Neural progenitor cell (in vitro differentiated cells): ENCODE data around the gene NOSTRIN. TPM values are rescaled to one million over a fixed set of nuclear protein-coding genes. Genes with fewer than 3 reads are reported as not detected.

ENCODE experiments used
- DNase-seq: peaks from one replicate; pipeline ENCODE4 v3.0.0-alpha.2; 2016; ENCODE audit warnings: low spot score
- H2AFZ ChIP-seq: fragments of 200-600 bp; sonication (generic); replicated peaks from 2 replicates; pipeline ENCODE4 v1.6.1; 2016; ENCODE audit warnings: antibody characterized with exemption
- H3F3A ChIP-seq: fragments of 200-600 bp; sonication (generic); 2 replicates; pipeline ENCODE4 v1.6.1; 2016; ENCODE audit warnings: antibody characterized with exemption, low read depth
- H3K27ac ChIP-seq: fragments of 200-600 bp; sonication (generic); 2 replicates; pipeline ENCODE4 v1.5.1; 2016; ENCODE audit warnings: mild to moderate bottlenecking
- H3K27me3 ChIP-seq: fragments of 200-600 bp; sonication (generic); 2 replicates; pipeline ENCODE4 v1.6.1; 2016; ENCODE audit warnings: mild to moderate bottlenecking, moderate library complexity
- H3K36me3 ChIP-seq: fragments of 200-600 bp; sonication (generic); 2 replicates; pipeline ENCODE4 v1.5.1; 2016
- H3K4me1 ChIP-seq: fragments of 200-600 bp; sonication (generic); 2 replicates; pipeline ENCODE4 v1.6.1; 2016; ENCODE audit warnings: mixed run types
- H3K4me2 ChIP-seq: fragments of 200-600 bp; sonication (generic); 2 replicates; pipeline ENCODE4 v1.6.1; 2016
- H3K4me3 ChIP-seq: fragments of 200-600 bp; sonication (generic); 2 replicates; pipeline ENCODE4 v1.5.1; 2016
- H3K79me2 ChIP-seq: fragments of 200-600 bp; sonication (generic); 2 replicates; pipeline ENCODE4 v1.6.1; 2016; ENCODE audit warnings: low read depth
- H3K9ac ChIP-seq: fragments of 200-600 bp; sonication (generic); 2 replicates; pipeline ENCODE4 v1.6.1; 2016
- H3K9me3 ChIP-seq: fragments of 200-600 bp; sonication (generic); 2 replicates; pipeline ENCODE4 v1.5.1; 2016; ENCODE audit warnings: low read depth
- H4K20me1 ChIP-seq: fragments of 200-600 bp; sonication (generic); 2 replicates; pipeline ENCODE4 v1.6.1; 2016; ENCODE audit warnings: low read depth
- H3K27ac Mint-ChIP-seq: 3 replicates; pipeline ENCODE4 v1.8.0; 2021; ENCODE audit warnings: mixed read lengths
- H3K27me3 Mint-ChIP-seq: 2 replicates; pipeline ENCODE4 v1.8.0; 2022; ENCODE audit warnings: low read depth, mild to moderate bottlenecking, inconsistent platforms, moderate library complexity, mixed read lengths; ENCODE audit not compliant: insufficient read depth
- H3K36me3 Mint-ChIP-seq: 3 replicates; pipeline ENCODE4 v1.8.0; 2021; ENCODE audit warnings: mixed read lengths
- H3K4me1 Mint-ChIP-seq: 3 replicates; pipeline ENCODE4 v1.8.0; 2021; ENCODE audit warnings: mixed read lengths
- H3K4me3 Mint-ChIP-seq: 3 replicates; pipeline ENCODE4 v1.8.0; 2021; ENCODE audit warnings: mild to moderate bottlenecking, moderate library complexity, mixed read lengths
- H3K9me3 Mint-ChIP-seq: 3 replicates; pipeline ENCODE4 v1.8.0; 2020; ENCODE audit warnings: mixed read lengths
- EZH2 ChIP-seq: fragments of 200-600 bp; sonication (generic); IDR thresholded peaks from 2 replicates; pipeline ENCODE4 v1.6.1; 2017; ENCODE audit warnings: antibody characterized with exemption, mild to moderate bottlenecking, moderate library complexity
- EZH2phosphoT487 ChIP-seq: fragments of 200-600 bp; sonication (generic); IDR thresholded peaks from 2 replicates; pipeline ENCODE4 v1.6.1; 2017; ENCODE audit warnings: antibody characterized with exemption
- total RNA-seq: library from RNA; depleted of rRNA; stranded (reverse); fragments of >200 nt; gene quantifications from 2 replicates; pipeline ENCODE4 v1.2.3, GENCODE V29; 2015; ENCODE audit warnings: low replicate concordance
- TF ChIP-seq, protein P1 (sequence below): fragments of 200-600 bp; sonication (generic); IDR thresholded peaks from 2 replicates; pipeline ENCODE4 v1.5.1; 2017; ENCODE audit warnings: antibody characterized with exemption, mild to moderate bottlenecking

NOSTRIN gene
- total RNA-seq, 1 donor from 2014 or later, result not detected

GRCh38 chr2:168794968-168795367 lies 7.5 kb upstream of the NOSTRIN start:
- Histone ChIP-seq H3K4me1 (peaks cover 18% of the 10 kb centered on the region), H3K27me3 (no peaks in the 10 kb centered on the region), H3K36me3 (no peaks in the 10 kb centered on the region), H3K4me3 (no peak overlapping the region), H3K9ac (no peak overlapping the region), H2AFZ (no peak overlapping the region), H3K79me2 (no peaks in the 10 kb centered on the region), H3K27ac (no peak overlapping the region), H3F3A (no peaks in the 10 kb centered on the region), H3K9me3 (no peaks in the 10 kb centered on the region), H4K20me1 (no peaks in the 10 kb centered on the region), H3K4me2 (no peak overlapping the region)
- TF ChIP-seq EZH2, result no peak
- no peak for TF ChIP-seq EZH2phosphoT487
- TF ChIP-seq, protein P1, sequence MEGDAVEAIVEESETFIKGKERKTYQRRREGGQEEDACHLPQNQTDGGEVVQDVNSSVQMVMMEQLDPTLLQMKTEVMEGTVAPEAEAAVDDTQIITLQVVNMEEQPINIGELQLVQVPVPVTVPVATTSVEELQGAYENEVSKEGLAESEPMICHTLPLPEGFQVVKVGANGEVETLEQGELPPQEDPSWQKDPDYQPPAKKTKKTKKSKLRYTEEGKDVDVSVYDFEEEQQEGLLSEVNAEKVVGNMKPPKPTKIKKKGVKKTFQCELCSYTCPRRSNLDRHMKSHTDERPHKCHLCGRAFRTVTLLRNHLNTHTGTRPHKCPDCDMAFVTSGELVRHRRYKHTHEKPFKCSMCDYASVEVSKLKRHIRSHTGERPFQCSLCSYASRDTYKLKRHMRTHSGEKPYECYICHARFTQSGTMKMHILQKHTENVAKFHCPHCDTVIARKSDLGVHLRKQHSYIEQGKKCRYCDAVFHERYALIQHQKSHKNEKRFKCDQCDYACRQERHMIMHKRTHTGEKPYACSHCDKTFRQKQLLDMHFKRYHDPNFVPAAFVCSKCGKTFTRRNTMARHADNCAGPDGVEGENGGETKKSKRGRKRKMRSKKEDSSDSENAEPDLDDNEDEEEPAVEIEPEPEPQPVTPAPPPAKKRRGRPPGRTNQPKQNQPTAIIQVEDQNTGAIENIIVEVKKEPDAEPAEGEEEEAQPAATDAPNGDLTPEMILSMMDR, result no peak
- Mint-ChIP-seq H3K27ac (no peak overlapping the region), H3K27me3 (peaks cover 2% of the 10 kb centered on the region), H3K36me3 (no peaks in the 10 kb centered on the region), H3K4me1 (peaks cover 17% of the 10 kb centered on the region), H3K9me3 (peaks cover 3% of the 10 kb centered on the region), H3K4me3 (no peak overlapping the region)
- no peak for DNase-seq

GRCh38 chr2:168796090-168796577 lies 6.3 kb upstream of the NOSTRIN start:
- Mint-ChIP-seq H3K36me3 (no peaks in the 10 kb centered on the region), H3K27ac (no peak overlapping the region), H3K4me1 (peaks cover 21% of the 10 kb centered on the region), H3K27me3 (peaks cover 2% of the 10 kb centered on the region), H3K9me3 (peaks cover 3% of the 10 kb centered on the region), H3K4me3 (no peak overlapping the region)
- Histone ChIP-seq H3F3A (no peaks in the 10 kb centered on the region), H3K9ac (no peak overlapping the region), H3K27me3 (no peaks in the 10 kb centered on the region), H3K79me2 (no peaks in the 10 kb centered on the region), H2AFZ (no peak overlapping the region), H3K9me3 (no peaks in the 10 kb centered on the region), H3K27ac (no peak overlapping the region), H3K36me3 (no peaks in the 10 kb centered on the region), H3K4me2 (no peak overlapping the region), H3K4me3 (no peak overlapping the region), H3K4me1 (peaks cover 18% of the 10 kb centered on the region), H4K20me1 (no peaks in the 10 kb centered on the region)
- TF ChIP-seq EZH2phosphoT487 (no peak), EZH2 (no peak)
- TF ChIP-seq, protein P1, result no peak
- DNase-seq, result no peak

DNA sequence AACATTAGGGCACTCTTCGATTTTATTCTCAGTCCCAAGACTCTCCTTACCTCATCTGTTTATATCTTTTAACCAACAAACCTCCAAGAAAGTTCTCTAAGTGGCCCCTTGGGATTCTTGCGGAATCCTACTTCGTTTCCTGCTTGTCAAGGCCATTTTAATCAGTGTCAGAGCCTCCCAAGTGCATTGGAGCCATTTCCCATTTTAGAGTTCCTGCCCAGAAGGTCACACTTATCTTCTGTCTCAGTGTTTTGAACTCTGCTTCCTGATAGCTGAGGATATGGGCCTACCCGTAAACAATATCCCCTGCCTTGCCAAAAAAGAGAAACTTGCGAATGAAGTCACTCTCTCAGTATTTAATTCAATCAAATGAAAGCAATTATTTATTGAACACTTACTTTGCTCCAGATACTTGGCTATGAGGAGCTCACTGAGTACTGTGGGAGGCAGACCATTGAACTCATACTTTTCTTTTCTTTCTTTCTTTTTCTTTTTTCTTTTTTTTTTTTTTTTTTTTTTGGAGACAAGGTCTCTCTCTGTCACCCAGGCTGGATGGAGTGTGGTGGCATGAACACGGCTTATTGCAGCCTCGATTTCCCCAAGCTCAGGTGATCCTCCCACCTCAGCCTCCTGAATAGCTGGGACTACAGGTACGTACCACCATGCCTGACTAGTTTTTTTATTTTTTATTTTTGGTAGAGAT lies 5.7 kb upstream of the NOSTRIN start:
- Histone ChIP-seq H3K9me3 (no peaks in the 10 kb centered on the region), H3K79me2 (no peaks in the 10 kb centered on the region), H3K27ac (no peak overlapping the region), H3K9ac (no peak overlapping the region), H3K4me3 (no peak overlapping the region), H2AFZ (no peak overlapping the region), H3F3A (no peaks in the 10 kb centered on the region), H3K4me1 (peaks cover 21% of the 10 kb centered on the region), H3K27me3 (no peaks in the 10 kb centered on the region), H3K4me2 (no peak overlapping the region), H4K20me1 (no peaks in the 10 kb centered on the region), H3K36me3 (no peaks in the 10 kb centered on the region)
- Mint-ChIP-seq H3K4me3 (no peak overlapping the region), H3K36me3 (no peaks in the 10 kb centered on the region), H3K4me1 (peaks cover 24% of the 10 kb centered on the region), H3K27me3 (peaks cover 2% of the 10 kb centered on the region), H3K27ac (no peak overlapping the region), H3K9me3 (peaks cover 3% of the 10 kb centered on the region)
- DNase-seq, result no peak
- TF ChIP-seq, protein P1, result no peak
- TF ChIP-seq EZH2 (no peak), EZH2phosphoT487 (no peak)
